Esophagus squamous epithelium (tissue), 5 donors: ENCODE data around the gene CBY3. TPM values are rescaled to one million over a fixed set of nuclear protein-coding genes. Genes with fewer than 3 reads are reported as not detected.

Source experiments
- DNase-seq: peaks from one replicate; lab custom pipeline; 2025; lab: John Stamatoyannopoulos, UW
- H3K27ac ChIP-seq, 4 donors: fragments of 200-600 bp; sonication (generic); one replicate each; pipeline ENCODE4 v1.5.1; 2016 to 2019; ENCODE audit warnings: mild to moderate bottlenecking in 1 of 4
- H3K27me3 ChIP-seq, 4 donors: fragments of 200-600 bp; sonication (generic); 1 replicate in 3 of 4; 2 replicates in 1 of 4; pipeline versions ENCODE4 v1.5.1 to v1.6.0; 2017 to 2021; ENCODE audit warnings: antibody characterized with exemption in 1 of 4
- H3K36me3 ChIP-seq, 3 donors: fragments of 200-600 bp; sonication (generic); one replicate each; pipeline ENCODE4 v1.5.1; 2016 to 2019
- H3K4me1 ChIP-seq, 3 donors: fragments of 200-600 bp; sonication (generic); one replicate each; pipeline ENCODE4 v1.5.1; 2017 to 2019
- H3K4me3 ChIP-seq, 4 donors: fragments of 200-600 bp; sonication (generic); 1 replicate in 3 of 4; 2 replicates in 1 of 4; pipeline ENCODE4 v1.5.1; 2016 to 2019; ENCODE audit warnings: mild to moderate bottlenecking in 2 of 4, moderate library complexity in 1 of 4
- H3K9me3 ChIP-seq, 3 donors: fragments of 200-600 bp; sonication (generic); one replicate each; pipeline ENCODE4 v1.5.1; 2016 to 2019
- CTCF ChIP-seq, 6 experiments: fragments of 450-650 bp in 4 of 6; fragments of 200-600 bp in 2 of 6; sonication (generic) in 2 of 6; IDR thresholded peaks; one replicate each; pipeline ENCODE4 v1.5.1; 2016 to 2019; ENCODE audit warnings: antibody characterized with exemption in 6 of 6, mild to moderate bottlenecking in 4 of 6, moderate library complexity in 4 of 6
- POLR2A ChIP-seq, 4 donors: fragments of 450-650 bp; IDR thresholded peaks; one replicate each; pipeline ENCODE4 v1.6.1; 2017; ENCODE audit warnings: antibody characterized with exemption in 4 of 4, mild to moderate bottlenecking in 4 of 4, moderate library complexity in 3 of 4
- WGBS, 2 donors: methylation state at CpG; one replicate each; pipeline ENCODE4 v1.1.5; 2018; 5-methylcytosine and 5-hydroxymethylcytosine counted together
- intact Hi-C: fragments of 100-400 bp; cut with DNase I; formaldehyde crosslinking; loops from one replicate; pipeline ENCODE4 v1.15.0; 2022
- total RNA-seq, 4 donors: library from RNA; depleted of rRNA; stranded (reverse); fragments of >200 nt; gene quantifications; one replicate each; pipeline ENCODE4 v1.1.0, GENCODE V29; 2016
- donor health status: DM: yes; HTN: yes; CAD: no.

Gene CBY3
- not detected for total RNA-seq

GRCh38 chr5:179680780-179681401, at the start of gene CBY3:
Gene CBY3, minus strand, starts transcription at chr5:179681034. Its CDS starts 116 bp downstream, at chr5:179680918.
- no peak for DNase-seq
- intact Hi-C loops, result no loop called here
- Histone ChIP-seq H3K4me1 (peaks cover 15 to 33% (median 17%) of the 10 kb centered on the region in 3 donors), H3K27ac (no peak within 1 kb of the TSS), H3K9me3 (no peaks in the 10 kb centered on the region), H3K36me3 (no peaks in the 10 kb centered on the region), H3K4me3 (no peak within 1 kb of the TSS), H3K27me3 (no peaks in the 10 kb centered on the region)
- no peak for TF ChIP-seq POLR2A (IDR thresholded peaks at IDR 0.05)
- 92 to 98% methylated on average over 4 to 5 of the region's 5 CpGs for WGBS, 2 donors

- H3K36me3 ChIP-seq, result peaks cover 12 to 58% (median 40%) of the 10 kb centered on the region in 3 donors
- intact Hi-C loops, result no loop called here
These were observed 49.5 kb upstream of the CBY3 start for GRCh38 chr5:179730356-179730755.

GRCh38 chr5:179729727-179730126, 48.9 kb upstream of the CBY3 start:
- TF ChIP-seq CTCF (IDR thresholded peaks at IDR 0.05), result no peak
- no peak for TF ChIP-seq POLR2A (IDR thresholded peaks at IDR 0.05)
- Histone ChIP-seq H3K36me3 (peaks cover 18 to 62% (median 46%) of the 10 kb centered on the region in 3 donors), H3K9me3 (no peaks in the 10 kb centered on the region), H3K4me1 (peaks cover 9 to 24% (median 17%) of the 10 kb centered on the region in 3 donors), H3K27ac (no peak overlapping the region), H3K27me3 (no peaks in the 10 kb centered on the region), H3K4me3 (no peak overlapping the region)
- DNase-seq, result no peak
- intact Hi-C loops, result no loop called here
- WGBS, 2 donors, result 69 to 75% methylated on average over 3 of the region's 3 CpGs

More at GRCh38 chr5:179730356-179730755, 49.5 kb upstream of the CBY3 start:
- no peak for DNase-seq
- Histone ChIP-seq H3K27me3 (no peaks in the 10 kb centered on the region), H3K4me3 (no peak overlapping the region), H3K4me1 (peaks cover 15 to 31% (median 23%) of the 10 kb centered on the region in 3 donors), H3K27ac (no peak overlapping the region), H3K9me3 (no peaks in the 10 kb centered on the region)
- 57 to 58% methylated on average over 3 of the region's 3 CpGs for WGBS, 2 donors
- TF ChIP-seq POLR2A (IDR thresholded peaks at IDR 0.05) (no peak), CTCF (IDR thresholded peaks at IDR 0.05) (no peak)

GRCh38 chr5:179729303-179729702, 48.5 kb upstream of the CBY3 start:
- H3K9me3 ChIP-seq, result no peaks in the 10 kb centered on the region
- no peaks in the 10 kb centered on the region for H3K27me3 ChIP-seq
- intact Hi-C loops, result no loop called here
- 69 to 91% methylated on average over 4 of the region's 4 CpGs for WGBS, 2 donors
- H3K4me1 ChIP-seq, result peaks cover 4 to 20% (median 12%) of the 10 kb centered on the region in 3 donors
- TF ChIP-seq POLR2A (IDR thresholded peaks at IDR 0.05), result no peak
- no peak for TF ChIP-seq CTCF (IDR thresholded peaks at IDR 0.05)
- H3K4me3 ChIP-seq, result no peak overlapping the region
- no peak overlapping the region for H3K27ac ChIP-seq
- H3K36me3 ChIP-seq, result peaks cover 22 to 67% (median 50%) of the 10 kb centered on the region in 3 donors
- DNase-seq, result no peak

- H3K27ac ChIP-seq, result no peak overlapping the region
- H3K36me3 ChIP-seq, result peaks cover 34 to 89% (median 61%) of the 10 kb centered on the region in 3 donors
- WGBS, 2 donors, result 81 to 89% methylated on average over 6 of the region's 6 CpGs
These were observed 46.3 kb upstream of the CBY3 start for GRCh38 chr5:179727106-179727505.

More at GRCh38 chr5:179727106-179727505, 46.3 kb upstream of the CBY3 start:
- H3K27me3 ChIP-seq, result no peaks in the 10 kb centered on the region
- DNase-seq, result no peak
- intact Hi-C loops, result no loop called here
- peaks cover 0 to 9% (median 8%) of the 10 kb centered on the region in 3 donors for H3K4me1 ChIP-seq
- no peak for TF ChIP-seq POLR2A (IDR thresholded peaks at IDR 0.05)
- no peak for TF ChIP-seq CTCF (IDR thresholded peaks at IDR 0.05)
- no peak overlapping the region for H3K4me3 ChIP-seq
- no peaks in the 10 kb centered on the region for H3K9me3 ChIP-seq
